Calu3 (cell line): Measurements from ENCODE around the gene SLCO6A1. TPM values are rescaled to one million over a fixed set of nuclear protein-coding genes. Genes with fewer than 3 reads are reported as not detected.

Experiments used
- BruUV-seq: library from RNA; stranded (reverse); fragments of 400-500 nt; replicated peaks from 2 replicates; lab custom pipeline; 2021; lab: Mats Ljungman, UMichigan
- CTCF ChIA-PET: fragments of 300-600 bp; sonication (Branson Sonifier 250); formaldehyde crosslinking; loops from one replicate; lab custom pipeline; 2022; ENCODE audit warnings: antibody characterized with exemption; lab: Charles Lee
- DNase-seq: peaks from one replicate; pipeline ENCODE4 v3.0.0; 2022
- H3K27ac Mint-ChIP-seq: one replicate; pipeline ENCODE4 v1.8.0; 2022; ENCODE audit warnings: mixed read lengths; ENCODE audit not compliant: unreplicated experiment
- H3K27me3 Mint-ChIP-seq: one replicate; pipeline ENCODE4 v1.8.0; 2022; ENCODE audit warnings: mixed read lengths; ENCODE audit not compliant: unreplicated experiment
- H3K36me3 Mint-ChIP-seq: one replicate; pipeline ENCODE4 v1.8.0; 2022; ENCODE audit warnings: mild to moderate bottlenecking, moderate library complexity, mixed read lengths; ENCODE audit not compliant: insufficient read depth, unreplicated experiment
- H3K4me1 Mint-ChIP-seq: one replicate; pipeline ENCODE4 v1.8.0; 2022; ENCODE audit warnings: mild to moderate bottlenecking, low read depth, mixed read lengths; ENCODE audit not compliant: unreplicated experiment
- H3K4me3 Mint-ChIP-seq: one replicate; pipeline ENCODE4 v1.8.0; 2022; ENCODE audit warnings: mild to moderate bottlenecking, low read depth, moderate library complexity, mixed read lengths; ENCODE audit not compliant: unreplicated experiment
- H3K9me3 Mint-ChIP-seq: one replicate; pipeline ENCODE4 v1.8.0; 2022; ENCODE audit warnings: low read depth, mixed read lengths; ENCODE audit not compliant: unreplicated experiment
- intact Hi-C: fragments of 100-400 bp; cut with micrococcal nuclease; formaldehyde crosslinking; loops from one replicate; pipeline ENCODE4 v1.10.0; 2022; ENCODE audit not compliant: unreplicated experiment
- total RNA-seq: library from RNA; stranded (reverse); gene quantifications from 2 replicates; pipeline ENCODE4 v1.2.3, GENCODE V29; 2022
- TF ChIP-seq, protein P1 (sequence below): fragments of 200-600 bp; IDR thresholded peaks from one replicate; pipeline ENCODE4 v1.8.0; 2022; ENCODE audit warnings: antibody characterized with exemption; ENCODE audit not compliant: unreplicated experiment

The SLCO6A1 gene
- total RNA-seq, 1 experiment from 2014 or later, result not detected

DNA sequence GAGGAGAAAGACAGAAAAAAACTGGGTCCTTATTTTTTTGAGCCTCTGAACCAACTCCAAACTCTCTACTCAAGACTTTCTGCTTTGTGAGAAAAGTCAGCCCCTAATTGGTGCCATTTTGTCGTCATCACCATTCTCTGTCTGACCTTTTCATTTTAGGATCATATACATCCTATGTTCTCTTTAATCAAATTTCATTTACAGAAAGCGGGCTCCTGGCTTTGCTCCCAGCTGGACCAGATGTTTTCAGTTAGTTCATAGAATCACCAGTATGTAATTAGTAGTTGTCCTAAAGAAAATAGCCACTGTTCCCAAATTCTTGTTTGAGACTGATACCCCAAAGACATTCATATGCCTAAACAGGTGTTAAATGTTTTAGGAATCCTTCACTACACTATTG is 174.1 kb downstream of the SLCO6A1 start:
- BruUV-seq, result no TSS peak
- intact Hi-C loops, result no loop called here
- Mint-ChIP-seq H3K4me1 (no peaks in the 10 kb centered on the region), H3K36me3 (no peaks in the 10 kb centered on the region), H3K9me3 (peaks cover 3% of the 10 kb centered on the region), H3K27me3 (no peaks in the 10 kb centered on the region), H3K27ac (no peak overlapping the region), H3K4me3 (no peak overlapping the region)
- CTCF ChIA-PET, result no interaction called here
- TF ChIP-seq, protein P1, sequence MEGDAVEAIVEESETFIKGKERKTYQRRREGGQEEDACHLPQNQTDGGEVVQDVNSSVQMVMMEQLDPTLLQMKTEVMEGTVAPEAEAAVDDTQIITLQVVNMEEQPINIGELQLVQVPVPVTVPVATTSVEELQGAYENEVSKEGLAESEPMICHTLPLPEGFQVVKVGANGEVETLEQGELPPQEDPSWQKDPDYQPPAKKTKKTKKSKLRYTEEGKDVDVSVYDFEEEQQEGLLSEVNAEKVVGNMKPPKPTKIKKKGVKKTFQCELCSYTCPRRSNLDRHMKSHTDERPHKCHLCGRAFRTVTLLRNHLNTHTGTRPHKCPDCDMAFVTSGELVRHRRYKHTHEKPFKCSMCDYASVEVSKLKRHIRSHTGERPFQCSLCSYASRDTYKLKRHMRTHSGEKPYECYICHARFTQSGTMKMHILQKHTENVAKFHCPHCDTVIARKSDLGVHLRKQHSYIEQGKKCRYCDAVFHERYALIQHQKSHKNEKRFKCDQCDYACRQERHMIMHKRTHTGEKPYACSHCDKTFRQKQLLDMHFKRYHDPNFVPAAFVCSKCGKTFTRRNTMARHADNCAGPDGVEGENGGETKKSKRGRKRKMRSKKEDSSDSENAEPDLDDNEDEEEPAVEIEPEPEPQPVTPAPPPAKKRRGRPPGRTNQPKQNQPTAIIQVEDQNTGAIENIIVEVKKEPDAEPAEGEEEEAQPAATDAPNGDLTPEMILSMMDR, result no peak
- no peak for DNase-seq

Other genes with a start within 250 kb of the SLCO6A1 start
- gene SLCO4C1, start 202.7 kb downstream of the SLCO6A1 start, total RNA-seq, result 3.4 and 4.4 TPM in 2 replicates